GDM1 (cell line): ENCODE measurements around the gene PAXX.

ENCODE experiments used
- DNase-seq: peaks from one replicate; lab custom pipeline; 2025; lab: John Stamatoyannopoulos, UW

PAXX gene

DNA sequence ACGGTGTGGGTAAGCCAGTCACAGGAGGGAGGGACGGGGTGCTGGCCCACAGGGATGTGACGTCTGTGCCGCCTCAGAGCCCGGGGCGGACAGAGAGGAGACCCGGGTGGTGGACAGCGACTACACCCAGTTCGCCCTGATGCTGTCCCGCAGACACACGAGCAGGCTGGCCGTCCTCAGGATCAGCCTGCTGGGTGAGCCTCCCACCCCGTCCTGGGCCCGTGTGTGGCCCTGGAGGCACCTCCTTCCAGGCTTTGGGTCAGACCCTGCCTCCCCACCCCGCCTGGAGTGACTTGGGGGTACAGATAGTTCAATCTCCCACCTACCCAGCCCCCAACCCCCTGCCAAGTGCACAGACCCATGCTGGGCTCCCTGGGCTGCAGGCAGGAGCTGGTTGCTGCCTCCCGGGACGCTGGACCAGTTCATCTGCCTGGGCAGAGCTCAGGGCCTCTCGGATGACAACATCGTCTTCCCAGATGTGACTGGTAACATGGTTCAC is 38.4 kb upstream of the PAXX start:
- DNase-seq = no peak

DNA sequence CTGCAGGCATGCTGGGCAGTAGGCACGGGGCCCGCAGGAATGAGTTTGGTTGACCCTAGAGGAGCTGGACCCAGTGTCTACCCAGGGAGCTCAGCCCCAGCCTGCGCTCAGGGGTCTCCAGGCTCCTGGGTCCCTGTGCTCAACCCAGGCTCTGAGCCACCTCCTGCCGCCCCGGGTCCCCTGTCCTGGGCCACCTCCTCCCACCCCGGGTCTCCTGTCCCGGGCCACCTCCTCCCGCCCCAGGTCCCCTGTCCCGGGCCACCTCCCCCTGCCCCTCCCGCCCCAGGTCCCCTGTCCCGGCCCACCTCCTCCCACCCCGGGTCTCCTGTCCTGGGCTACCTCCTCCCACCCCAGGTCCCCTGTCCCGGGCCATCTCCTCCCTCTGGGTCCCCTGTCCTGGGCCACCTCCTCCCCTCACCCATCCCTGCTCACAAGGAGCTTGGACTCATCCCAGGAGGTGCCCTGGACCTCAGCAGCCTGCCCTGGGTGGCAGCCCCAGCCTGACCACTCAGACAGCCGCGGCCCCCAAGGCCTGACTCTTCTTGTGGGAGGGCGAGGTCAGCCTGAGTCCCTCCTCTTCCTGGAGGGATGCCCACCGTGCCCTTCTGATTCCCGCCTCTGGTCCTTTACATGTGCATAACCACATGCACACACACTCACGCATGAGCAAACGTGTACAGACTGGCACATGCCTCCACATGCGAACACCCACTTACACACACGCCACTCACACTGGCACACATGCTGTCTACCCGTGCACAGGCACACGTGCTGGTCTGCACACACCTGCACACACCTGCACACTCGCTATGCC is 37.7 kb upstream of the PAXX start:
- no peak for DNase-seq

DNA sequence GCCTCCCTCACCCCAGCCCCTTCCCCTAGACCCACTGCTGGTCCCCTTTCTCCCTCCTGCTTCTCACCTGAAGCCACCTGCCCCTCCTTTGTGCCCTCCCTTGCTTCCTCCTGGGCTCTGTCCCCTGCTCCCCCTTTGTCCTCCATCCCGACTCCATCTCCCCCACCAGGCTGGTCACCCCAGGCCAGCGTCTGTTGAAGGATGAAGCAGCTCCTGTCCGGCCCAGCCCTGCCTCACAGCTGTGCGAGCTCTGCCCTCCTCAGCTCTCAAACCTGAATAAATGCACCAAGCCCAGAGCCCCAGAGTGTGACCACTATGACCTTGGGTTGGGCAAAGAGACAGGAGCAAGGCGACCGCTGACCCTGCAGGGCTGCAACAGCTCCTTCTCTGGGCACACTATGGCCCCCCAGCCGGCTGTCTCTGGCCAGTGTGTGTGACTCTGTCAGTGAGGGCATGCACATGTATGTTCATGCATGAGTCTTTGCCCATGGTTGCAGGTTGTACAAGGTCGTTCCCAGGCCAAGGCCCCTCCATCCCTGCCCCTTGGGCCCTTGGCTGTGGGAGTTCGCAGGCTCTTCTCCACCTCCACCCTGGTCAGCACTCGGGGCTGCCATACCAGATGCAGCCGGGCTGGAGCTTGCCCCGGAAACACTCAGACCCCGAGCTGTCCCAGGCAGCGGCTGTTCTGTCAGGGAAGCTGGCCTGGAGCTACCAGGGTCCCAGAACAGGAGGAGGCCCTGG is 36.9 kb upstream of the PAXX start:
- no peak for DNase-seq

DNA sequence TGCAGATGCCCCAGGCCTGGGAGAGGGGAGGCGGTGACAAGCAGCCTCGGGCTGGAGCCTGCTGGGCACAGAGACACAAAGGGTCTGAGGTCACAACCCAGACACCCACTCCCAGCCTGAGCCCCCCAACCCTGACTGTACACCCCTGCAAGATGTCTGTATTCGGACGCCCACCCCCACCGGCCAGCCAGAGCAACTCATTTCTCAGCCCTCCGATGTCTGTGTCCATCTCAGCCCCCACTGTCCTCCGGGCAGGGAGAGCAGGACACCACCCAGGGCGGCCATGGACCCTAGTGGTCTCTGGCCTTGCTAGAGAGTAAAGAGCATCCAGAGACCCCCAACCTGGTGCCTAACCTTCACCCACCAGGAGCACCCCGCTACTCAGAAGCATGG is 36.3 kb upstream of the PAXX start:
- DNase-seq = no peak

DNA sequence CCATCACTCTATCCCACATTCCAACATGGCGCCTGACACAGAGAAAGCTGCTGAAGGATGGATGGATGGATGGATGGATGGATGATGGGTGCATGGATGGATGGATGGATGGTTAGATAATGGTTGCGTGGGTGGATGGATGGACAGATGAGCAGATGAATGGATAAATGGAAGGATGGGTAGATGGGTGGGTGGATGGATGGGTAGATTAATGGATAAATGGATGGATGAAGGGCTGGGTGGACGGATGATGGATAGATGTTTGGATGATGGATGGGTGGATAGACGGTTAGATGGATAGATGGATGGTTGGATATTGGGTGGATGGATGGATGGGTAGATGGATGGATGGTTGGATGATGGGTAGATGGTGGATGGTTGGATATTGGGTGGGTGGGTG is 35.6 kb upstream of the PAXX start:
- no peak for DNase-seq

DNA sequence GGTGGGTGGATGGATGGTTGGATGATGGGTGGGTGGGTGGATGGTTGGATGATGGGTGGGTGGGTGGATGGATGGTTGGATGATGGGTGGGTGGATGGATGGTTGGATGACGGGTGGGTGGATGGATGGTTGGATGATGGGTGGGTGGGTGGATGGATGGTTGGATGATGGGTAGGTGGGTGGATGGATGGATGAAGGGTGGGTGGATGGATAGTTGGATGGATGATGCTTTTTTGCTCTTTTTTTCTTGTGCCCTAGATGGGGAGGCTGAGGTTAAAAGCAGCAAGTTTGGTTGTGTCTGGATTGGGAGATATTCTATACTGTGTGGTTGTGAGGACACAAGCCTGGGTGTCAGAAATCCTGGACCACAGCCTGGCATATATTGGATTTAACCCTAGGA is 34.8 kb upstream of the PAXX start:
- DNase-seq = no peak

DNA sequence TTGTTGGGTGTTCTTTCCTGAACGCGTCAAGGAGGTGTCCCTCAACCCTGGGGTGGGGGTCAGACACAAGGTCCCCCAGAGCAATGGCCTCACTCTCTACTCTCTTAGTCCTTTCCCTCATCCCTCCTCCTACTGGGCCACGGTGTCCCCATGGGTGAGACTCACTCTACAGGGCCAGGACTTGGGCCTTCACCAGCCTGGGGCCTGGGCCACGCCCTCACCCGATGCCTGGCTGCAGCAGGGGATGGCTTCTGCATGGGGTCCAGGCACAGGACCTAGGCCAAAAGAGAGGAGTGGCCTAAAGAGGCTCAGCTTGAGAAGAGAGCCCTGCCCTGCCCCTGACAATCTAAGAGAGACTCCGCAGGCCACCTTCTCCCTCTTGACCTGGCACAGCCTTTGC is 34.3 kb upstream of the PAXX start:
- DNase-seq = no peak

DNA sequence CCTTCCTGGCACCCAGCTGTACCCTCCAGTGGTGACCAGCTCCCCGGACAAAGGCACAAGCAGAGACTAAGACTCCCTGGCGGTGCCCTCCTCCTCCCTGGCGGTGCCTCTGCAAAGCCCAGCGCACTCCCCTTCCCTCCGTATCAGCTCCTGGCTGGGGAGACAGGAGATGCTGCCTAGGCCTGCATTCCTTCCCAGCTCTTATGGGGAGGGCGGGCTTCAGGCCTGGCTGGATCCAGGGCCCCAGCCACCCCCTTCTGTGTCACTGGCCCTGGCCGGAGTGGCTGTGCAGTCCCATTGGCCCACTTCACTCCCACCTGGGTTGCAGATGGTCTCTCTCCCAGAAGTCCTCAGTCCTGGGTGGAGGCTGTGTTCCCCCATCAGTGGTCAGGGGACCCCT is 33.7 kb upstream of the PAXX start:
- no peak for DNase-seq

DNA sequence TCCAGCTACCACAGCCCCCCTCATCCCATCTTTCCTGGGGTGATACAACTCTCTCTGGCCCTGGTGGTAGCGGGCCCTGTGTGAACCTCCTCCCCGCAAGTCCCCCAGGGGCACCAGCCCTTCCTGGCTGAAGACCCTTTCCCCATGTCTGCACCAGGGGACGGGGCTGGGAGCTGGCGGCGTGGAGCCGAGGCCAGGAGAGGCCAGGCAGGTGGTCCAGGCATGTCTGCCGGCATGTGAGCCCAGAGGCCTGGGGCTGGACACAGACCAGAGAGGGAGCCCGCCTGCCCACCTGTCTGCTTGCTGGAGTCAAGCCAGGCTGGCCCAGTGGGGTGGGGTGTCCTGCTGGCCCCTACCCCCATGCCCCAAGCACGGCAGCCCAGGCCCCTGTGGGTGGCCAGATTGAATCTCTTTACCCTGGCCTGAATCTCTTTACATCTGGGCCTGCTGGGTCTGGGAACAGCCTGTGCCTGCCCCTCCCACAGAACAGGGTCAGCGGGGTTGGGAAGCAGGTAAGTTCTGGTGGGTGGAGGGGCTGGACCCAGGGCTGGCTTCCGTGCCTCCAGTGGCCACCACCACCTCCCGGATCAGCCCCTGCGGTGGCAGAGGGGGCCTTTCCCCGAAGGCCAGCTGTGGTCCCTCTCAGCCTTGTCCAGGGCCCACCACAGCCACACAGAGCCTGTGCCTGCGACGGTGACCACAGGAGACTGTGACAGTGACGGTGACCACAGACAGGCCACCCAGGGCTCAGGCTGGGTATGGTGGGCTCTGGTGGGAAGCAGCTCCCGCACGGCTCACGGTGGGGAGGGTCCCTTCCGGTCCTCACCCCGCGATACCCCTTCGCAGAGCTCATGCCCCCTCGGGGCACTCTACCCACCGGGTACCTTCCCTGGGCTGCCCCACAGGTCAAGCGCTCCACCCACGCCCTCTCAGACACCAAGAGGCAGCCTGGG is 33.0 kb upstream of the PAXX start:
- no peak for DNase-seq

DNA sequence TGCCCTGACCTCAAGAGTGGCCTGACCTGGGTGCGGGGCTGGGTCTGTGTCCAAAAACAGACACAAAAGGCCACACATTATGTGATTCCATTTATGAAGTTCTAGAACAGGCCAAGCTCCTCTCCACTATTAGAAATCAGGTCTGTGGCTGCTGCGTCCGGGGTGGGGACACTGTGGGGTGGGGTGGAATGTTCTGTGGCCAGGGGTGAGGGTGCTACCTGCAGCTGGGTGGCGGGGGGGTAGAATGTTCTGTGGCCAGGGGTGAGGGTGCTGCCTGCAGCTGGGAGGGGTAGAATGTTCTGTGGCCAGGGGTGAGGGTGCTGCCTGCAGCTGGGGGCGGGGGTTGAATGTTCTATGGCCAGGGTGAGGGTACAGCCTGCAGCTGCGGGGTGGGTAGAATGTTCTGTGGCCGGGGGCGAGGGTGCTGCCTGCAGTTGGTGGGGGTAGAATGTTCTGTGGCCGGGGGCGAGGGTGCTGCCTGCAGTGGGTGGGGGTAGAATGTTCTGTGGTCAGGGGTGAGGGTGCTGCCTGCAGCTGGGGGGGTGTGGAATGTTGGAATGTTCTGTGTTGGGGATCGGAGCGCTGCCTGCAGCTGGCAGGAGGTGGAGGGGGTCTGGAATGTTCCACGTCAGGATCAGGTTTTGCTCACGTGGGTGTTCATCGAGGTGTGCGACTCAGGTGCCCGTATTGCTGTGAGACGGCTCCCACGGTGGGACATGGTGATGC is 31.8 kb upstream of the PAXX start:
- DNase-seq = no peak

DNA sequence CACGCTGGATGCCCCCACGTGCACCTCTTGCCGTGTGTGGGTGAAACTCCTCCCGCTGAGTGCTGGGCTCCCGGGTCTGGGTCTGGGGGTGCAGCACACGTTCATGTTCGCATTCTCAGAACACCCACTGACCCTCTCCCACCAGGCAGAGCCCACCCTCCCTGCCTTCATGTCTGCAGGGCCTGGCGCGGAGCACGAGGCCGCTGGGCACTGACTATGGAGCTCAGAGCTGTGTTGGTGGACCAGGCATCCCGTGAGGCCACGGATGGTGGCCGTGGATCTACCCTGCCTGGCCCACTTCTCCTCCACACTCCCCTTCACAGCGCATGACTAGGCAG is 31.3 kb upstream of the PAXX start:
- no peak for DNase-seq

DNA sequence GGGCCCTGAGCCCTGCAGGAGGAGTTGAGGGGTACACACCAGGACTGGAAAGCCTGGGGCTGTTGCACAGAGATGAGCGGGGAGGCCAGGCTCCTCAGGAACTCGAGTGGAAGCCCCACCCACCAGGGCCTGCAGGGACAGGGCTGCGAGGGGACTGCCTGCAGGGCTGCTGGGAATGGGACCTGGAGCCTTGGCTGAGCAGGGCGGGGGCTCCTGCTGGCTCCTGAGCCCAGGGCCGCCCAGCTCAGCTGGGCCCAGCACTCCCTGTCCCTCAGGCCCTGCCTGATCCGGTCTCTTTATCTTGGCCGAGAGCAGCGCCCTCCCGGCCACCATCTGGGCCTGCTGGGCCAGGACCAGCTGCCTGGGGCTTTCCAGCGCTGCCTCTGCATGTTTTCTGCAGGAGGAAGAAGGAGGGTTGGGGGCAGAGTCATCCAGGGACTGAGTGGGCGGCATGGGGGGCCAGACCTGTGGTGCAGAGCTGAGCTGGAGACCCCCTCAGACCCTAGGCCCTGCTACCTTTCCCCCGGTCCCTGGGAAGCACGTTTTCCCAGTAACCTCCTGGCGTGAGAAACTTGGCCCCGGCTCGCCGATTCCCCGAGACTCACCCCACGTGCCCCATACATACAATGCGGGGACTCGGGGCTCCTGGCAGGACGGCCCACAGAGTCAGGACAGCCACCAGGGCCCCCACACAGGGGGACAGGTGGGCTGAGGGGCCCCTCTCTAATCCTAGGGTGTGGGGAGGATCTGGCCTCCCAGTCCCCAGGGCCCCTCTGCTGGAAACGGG is 30.8 kb upstream of the PAXX start:
- no peak for DNase-seq

DNA sequence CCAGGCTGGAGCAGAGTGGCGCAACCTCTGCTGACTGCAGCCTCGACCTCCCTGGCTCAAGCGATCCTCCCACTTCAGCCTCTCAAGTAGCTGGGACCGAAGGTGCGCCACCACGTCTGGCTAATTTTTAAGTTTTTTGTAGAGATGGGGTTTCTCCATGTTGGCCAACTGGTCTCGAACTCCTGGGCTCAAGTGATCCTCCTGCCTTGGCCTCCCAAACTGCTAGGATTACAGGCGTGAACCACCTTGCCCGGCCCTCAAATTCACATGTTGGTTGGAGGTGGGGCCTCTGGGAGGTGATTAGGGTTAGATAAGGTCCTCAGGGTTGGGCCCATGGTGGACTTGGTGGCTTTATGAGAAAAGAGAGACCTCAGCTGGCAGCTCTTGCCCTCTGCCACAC is 30.1 kb upstream of the PAXX start:
- DNase-seq = no peak

DNA sequence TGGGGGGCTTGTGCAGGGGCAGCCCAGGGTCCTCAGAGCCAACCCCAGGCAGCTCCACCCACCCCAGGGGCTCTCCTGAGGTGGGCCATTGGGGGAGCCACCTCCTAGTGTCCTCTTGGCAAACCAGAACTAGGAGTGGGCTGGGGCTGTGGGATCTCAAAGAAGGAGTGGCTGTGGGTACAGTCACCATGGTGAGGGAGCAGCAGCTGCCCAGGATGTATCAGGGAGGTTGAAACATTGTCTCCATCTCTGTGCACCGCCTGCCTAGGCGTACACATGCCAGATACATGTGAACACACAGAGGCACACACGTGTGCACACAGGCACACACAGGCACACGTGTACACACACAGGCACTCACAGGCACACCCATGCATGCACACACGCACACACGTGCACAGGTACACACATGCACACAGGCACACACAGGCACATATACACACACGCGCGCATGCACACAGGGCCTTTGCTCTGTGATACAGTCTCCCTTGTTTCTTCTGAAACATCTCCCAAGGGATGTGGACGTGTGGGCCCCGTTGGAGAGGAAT is 29.4 kb upstream of the PAXX start:
- DNase-seq = no peak

DNA sequence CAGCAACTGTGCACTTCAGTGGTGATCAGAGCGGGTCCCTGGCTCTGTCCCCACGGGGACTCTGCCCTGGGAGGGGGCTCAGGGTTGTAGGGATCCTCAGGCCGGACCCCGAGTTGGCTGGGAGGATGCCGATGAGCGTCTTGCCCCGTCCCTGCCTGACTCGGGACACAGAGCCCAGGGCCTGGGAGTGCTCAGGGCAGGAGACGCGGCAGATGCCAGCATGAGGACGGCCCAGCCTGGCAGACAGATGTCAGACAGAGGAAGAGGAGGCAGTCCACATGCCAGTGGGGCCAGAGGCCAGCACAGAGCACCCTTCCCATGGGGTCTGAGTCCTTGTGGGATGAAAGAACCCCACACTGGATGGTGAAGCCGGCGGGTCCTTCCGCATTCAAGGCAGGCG is 28.9 kb upstream of the PAXX start:
- no peak for DNase-seq

DNA sequence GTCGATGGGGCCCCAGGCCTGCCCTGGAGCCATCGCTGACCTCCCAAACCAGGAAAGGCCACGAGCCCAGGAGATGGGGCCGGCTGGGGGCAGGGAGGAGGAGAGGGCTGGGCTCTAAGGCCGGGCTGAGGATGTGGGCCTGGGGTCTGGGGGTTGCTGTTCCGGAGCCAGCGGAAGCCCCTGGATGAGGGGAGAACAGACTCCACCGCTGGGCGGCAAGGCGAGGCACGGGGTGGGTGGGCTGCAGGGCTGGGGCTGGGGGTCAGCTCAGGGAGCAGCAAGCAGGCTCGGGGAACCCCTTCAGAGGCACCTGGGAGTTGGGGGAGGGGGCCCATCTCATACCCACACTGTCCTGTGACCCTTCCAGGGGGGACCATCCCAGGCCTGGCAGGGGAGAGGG is 28.5 kb upstream of the PAXX start:
- no peak for DNase-seq

DNA sequence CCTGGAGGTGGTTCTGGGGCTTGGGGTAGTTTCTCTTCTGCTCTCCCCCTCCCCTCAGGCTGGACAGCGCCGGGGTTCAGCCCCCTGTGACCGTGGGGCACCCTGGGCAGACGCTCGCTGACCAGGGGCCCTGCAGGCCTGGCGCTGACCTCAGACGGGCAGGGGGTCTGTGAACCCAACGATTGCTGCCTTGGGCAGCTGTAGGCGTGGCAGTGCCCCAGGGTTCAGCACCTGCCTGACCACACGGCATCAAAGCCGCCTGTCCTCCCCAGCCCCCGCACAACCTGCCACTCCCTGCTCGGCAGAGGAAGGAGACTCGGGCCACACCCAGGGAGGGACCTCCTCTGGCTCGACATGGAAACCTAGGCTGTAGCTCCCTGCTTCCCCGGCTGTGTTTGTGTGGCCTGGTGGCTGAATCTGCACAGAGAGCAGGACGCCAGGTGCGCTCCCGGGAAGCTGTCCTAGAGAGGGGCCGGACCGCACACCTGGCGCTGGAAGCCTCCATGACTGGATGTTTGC is 28.0 kb upstream of the PAXX start:
- DNase-seq = no peak

DNA sequence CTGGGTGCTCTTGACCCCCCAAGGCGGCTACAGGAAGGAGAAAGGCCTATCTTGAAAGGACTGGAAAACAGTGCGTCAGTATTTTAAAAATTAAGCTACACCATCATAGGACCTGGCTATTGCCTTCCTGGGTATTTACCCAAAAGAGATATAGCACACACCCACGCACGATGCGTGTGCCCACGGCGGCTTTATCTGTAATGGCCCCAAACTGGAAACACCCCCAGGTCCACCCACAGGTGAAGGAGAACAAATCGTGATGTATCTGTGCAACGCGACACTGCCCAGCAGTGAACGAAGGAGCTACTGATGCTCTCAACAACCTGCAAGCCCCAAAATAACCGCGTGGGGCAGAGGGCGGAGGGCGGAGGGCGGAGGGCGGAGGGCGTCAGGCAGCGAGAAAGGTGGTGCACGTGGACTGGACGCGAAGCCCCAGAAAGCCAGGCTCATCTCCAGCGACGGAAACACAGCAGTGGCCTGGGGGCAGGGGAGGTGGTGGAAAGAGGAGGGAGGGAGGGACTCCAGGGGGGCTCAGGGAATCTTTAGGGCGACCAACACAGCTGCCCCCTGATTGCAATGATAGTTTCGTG is 27.3 kb upstream of the PAXX start:
- DNase-seq = no peak

DNA sequence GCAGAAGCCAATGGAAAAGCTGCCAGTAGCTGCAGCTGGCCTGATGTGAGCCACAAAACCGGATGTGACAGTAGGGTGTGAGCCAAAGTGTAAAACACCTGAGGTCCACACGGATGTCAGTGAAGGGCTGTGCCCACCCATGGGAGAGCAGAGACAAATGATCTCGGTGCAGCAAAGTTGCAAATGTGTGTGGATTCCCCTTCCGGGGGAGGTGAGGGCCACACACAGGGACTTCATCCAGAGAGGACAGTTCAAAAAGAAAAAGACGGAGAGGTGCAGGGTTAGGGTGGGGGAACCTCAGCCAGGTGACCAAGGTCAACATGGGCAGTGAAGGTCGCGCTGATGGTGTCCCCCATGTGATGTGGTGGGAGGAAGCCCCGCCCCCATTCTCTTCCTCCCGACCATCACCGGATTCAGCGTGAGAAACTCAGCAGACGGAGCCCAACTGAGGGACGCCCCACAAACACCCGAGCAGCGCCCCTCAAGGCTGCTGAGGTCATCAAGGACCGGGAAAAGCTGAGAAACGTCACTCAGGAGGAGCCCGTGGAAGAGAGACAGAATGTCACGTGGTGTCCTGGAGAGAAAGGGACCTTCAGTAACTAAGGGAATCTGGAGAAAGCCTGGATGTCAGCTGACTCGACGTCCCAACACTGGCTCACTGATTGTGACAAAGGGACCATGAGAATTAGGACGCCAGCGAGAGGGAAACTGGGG is 26.3 kb upstream of the PAXX start:
- DNase-seq = no peak
